ENCODE data around the gene C2orf74.

C2orf74 gene

DNA sequence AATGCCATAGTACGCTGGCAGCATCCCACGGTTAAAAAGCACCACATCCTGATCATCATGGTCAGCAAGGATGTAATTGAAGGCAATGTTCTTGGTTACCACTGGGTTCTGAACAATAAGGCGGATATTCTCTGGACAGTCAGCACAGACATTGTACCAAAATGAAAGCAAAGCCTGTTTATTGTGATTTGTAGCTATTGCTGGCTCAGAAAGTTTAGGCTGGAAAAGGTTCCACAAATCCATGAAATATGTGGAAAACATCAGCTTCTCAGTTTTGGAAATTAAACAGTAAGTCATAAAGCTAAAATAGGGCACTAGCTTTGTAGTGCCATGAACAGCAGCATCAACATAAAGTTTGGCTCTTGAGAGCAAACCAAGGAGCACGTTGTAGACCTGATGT, 52.2 kb downstream of the C2orf74 start:
- DNase-seq (ENCODE audit: low read depth in 2 of 2), result no peak

Measured in stimulated activated CD8-positive, alpha-beta memory T cell treated with anti-CD3 and anti-CD28 coated beads, Interleukin-2, amount 100 ng/mL, for 1 hour (primary cell).